ENCODE measurements around the gene SLMAP.

DNA sequence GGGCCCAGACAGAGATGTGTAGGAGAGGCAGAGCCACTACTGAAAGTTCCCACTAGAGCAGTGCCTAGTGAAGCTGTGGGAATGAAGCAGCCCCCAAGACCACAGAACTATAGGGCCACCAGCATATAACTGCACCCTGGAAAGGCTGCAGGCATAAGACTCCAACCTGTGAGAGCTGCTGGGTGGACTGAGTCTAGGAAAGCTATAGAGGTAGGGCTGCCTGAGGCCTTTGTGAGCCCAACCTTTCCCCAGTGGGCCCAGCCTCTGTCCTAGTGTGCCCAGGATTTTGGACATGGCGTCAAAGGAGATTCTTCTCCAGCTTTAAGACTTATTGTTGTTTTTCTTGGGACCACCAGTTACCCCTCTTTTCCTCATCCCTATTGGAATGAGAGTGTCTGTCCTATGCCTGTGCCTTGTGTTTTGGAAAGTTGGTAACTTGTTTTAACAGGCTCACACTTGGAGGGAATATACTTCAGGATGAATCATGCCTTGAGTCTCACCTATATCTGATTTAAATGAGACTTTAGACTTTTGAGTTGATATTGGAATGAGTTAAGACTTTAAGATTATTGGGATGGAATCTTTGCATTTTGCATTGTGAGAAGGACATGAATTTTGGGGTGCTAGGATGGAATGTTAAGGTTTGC, 28.1 kb downstream of the SLMAP start:
- TF ChIP-seq, protein P1, sequence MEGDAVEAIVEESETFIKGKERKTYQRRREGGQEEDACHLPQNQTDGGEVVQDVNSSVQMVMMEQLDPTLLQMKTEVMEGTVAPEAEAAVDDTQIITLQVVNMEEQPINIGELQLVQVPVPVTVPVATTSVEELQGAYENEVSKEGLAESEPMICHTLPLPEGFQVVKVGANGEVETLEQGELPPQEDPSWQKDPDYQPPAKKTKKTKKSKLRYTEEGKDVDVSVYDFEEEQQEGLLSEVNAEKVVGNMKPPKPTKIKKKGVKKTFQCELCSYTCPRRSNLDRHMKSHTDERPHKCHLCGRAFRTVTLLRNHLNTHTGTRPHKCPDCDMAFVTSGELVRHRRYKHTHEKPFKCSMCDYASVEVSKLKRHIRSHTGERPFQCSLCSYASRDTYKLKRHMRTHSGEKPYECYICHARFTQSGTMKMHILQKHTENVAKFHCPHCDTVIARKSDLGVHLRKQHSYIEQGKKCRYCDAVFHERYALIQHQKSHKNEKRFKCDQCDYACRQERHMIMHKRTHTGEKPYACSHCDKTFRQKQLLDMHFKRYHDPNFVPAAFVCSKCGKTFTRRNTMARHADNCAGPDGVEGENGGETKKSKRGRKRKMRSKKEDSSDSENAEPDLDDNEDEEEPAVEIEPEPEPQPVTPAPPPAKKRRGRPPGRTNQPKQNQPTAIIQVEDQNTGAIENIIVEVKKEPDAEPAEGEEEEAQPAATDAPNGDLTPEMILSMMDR (IDR thresholded peaks at IDR 0.05 in 8 of 11, conservative IDR thresholded peaks at IDR 0.05 in 3 of 11): no peak
- TF ChIP-seq POLR2AphosphoS5 (IDR thresholded peaks at IDR 0.05): no peak
